Fibroblast of peridontal ligament (primary cell): ENCODE measurements around the gene CPB2.

Experiments
- DNase-seq: peaks from one replicate; pipeline ENCODE4 v3.0.0-alpha.2; 2010; ENCODE audit errors: extremely low read depth

The CPB2 gene

DNA sequence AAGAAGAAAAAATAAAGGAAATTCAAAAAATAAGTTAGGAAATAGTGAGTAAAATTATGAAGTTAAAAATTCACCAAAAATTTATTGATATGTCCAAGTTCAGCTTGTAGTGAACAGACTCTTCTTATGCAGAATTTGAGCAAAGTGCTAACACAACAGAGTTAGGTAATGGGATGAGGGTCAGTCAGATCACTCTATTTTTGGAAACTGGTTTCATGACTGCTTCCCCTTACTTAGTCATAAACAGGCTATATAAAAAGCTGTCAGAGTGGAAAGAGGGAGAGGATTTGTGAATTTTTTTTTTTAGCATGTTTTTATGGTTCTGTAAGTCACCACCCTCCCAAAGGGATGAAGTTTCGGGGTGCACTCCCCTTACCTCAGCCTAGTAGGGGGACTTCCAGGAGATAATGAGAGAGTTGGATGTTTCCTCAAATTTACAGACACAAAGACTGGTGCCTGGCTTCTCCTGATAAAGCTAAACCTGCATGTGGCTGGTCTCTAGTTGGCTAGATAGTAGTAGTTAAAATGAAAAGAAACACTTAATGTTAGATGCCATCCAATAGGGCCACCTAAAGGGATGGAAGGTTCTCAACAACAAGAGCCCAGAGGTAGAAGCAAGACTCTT, 4.5 kb downstream of the CPB2 start:
- no peak for DNase-seq

DNA sequence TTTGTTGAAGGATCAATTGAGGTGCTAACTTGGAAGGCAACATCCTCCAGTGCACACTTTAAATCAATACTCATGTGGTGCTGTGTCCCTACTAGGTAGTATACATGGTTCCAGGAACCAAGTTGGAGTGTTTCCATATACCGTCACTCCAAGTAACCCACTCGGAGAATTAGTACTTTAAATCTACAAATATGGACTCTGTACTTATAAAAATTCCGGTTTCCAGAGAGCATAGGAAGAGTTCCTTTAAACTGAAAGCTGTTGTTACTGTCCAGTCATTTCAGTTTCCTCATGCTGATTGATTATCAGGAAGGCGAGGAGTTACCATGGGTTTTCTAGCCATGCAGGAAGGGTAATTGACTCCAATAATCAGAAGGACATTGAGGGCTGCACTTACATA, 7.2 kb downstream of the CPB2 start:
- no peak for DNase-seq

DNA sequence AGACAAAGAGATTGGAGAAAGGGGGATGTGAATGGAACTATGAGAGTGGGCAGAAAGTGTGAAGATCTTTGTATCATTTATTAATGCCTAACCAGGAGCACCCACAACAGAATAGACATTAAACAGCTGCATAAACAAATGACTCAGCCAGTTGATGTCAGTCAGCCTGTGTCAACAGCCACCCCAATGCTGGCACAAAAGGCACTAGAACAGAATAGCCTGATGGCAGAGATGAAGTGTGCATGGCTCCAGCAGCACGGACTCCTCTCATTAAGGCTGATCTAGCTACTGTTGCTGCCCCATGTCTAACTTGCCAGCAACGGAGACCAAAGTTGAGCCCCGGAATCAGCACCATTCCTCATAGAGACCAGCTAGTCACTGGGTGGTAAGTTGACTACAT, 7.8 kb downstream of the CPB2 start:
- DNase-seq: no peak

DNA sequence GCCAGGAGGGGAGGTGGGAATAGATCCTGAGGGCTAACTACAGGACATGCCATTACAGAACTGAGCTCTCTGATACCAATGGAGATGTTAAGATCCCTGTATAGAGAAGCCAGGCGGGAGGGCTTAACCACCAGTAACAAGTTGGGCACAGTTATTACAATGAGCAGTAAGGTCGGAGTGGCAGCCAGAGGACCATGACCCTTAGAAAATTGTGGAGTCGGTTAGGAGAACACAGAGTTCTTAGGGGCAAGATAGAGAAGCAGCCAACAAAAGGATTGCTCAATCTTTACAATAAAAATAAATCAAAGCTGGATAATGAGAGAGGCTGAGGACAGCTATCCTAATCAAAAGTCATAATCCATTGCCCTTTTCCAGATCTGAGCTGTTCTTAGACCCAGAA, 10.4 kb downstream of the CPB2 start:
- DNase-seq: no peak

DNA sequence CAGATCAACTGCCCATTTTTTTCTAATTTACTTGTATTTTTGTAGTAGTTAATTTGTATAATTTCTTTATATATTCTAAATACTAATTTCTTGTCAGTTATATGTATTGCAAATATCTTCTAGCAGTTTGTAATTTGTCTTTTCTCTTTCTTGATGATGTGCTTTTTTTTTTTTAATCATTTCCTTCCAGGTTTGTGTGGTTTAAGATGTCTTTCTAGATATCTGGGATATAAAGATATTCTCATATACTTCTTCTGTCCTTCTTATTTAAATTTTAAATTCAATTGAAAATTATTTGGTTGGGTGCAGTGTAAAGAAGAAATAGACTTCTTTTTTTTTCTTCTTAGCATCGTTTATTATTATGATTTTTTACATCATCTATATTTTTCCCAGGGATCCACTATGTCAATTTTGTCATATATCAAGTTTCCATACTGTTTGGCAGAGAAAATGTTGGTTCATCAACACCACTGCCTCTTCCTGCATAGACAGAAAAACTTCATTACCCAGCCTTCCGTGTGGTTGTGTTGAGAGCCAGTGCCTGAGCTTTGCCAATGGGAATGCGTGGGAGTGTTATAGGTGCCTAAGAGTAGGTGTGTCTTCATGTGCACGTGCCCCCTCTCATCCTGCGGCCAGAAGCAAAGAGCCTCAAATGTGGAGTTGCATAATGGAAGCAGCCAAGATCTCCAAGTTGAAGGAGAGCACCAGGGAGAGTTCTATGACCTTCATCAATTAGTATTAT, 15.8 kb downstream of the CPB2 start:
- no peak for DNase-seq

DNA sequence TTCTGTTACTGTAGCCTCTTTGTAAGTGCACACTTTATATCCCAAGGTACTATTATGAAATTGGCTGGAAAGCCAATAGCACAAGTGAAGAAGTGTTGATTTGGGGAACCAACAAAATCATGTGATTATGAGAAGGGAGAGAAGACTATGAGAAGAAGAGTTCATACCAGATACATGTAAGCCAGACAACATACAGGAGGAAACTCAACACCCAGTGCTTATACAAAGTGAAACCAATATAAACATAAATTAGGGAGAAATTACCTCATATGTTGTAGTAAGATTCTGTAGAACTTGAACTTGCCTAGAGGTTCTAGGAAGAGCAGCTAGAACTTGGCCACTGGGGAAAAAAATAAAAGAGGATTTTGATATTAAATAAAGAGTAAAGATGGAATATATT, 17.4 kb downstream of the CPB2 start:
- DNase-seq: no peak

DNA sequence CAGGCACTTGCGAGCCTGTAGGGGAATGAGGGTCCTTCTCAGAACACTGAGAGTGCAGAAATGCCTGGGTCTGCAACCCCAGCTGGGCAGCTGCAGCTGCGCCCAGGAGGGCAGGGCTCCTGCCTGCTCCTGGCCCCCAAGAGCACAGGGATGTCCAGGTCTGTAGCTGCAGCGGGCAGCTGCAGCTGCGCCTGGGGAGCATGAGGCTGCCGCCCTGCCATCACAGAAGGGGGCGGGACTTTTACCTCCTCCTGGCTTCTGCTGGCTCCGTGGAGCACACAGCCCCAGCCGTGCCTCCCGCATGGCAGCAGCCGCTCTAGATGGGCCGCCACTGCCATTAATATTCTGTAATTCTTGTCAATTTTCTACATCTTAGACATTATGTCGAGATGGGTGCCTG, 17.8 kb downstream of the CPB2 start:
- no peak for DNase-seq

DNA sequence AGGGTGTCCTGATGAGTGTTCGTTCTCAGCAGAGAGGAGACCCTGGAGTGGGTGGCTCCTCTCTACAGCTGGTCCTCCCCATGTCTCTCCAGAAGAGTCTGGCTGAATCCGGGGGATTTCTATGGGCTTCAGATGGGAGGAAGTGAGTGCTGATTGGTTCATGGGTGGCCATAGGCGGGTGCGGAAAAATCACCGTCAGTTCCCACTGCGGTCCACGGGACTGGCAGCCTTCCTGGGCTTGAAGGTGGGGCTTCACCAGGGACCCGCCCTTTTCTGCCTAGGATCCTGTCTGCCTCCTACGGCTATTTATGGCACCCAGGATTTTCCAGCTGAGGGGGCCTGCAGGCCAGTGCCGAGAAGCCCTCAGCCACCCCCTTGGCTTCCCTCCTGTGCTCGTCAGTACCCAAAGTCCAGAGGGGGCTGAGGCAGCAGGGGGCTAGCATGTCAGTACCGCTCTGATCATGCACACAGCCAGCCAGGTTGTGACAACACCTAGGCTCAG, 18.4 kb downstream of the CPB2 start:
- DNase-seq: no peak

DNA sequence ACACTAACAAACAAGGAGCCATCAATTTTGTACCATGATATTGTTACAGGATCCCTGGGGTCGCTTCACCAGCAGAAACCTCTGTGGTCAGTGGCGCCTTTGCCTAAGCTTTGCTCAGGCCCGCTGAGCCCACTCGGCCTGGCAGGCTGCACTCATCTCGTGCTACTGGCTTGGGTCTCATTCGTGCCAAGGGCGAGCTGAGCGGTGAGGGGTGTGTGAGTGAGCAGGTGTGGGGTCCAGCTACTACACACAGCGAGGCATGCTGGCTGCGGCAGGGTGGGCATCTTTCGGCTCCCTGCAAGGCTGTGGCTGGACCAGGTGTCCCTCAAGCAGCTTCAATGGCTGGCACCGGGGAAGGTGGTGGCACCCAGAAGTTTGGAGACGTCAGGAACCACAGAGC, 19.1 kb downstream of the CPB2 start:
- no peak for DNase-seq

DNA sequence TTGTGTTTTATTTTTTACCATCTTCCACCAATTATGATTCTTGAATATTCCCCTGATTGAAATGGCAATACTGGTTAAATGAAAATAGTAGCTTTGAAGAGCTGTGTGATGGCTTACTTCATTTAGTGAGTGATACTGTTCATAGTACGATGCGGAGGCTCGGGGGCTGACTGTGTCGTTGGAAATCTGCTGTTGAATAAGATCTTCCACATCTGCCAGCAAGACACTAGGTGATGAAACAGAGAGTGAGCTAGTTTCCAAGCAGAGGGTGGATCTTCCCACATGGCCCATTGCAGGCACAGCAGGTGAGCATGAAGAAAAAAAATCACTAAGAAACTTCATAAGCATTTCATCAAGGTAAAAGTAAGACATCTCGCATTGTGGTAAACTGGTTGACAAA, 22.5 kb downstream of the CPB2 start:
- DNase-seq: no peak

DNA sequence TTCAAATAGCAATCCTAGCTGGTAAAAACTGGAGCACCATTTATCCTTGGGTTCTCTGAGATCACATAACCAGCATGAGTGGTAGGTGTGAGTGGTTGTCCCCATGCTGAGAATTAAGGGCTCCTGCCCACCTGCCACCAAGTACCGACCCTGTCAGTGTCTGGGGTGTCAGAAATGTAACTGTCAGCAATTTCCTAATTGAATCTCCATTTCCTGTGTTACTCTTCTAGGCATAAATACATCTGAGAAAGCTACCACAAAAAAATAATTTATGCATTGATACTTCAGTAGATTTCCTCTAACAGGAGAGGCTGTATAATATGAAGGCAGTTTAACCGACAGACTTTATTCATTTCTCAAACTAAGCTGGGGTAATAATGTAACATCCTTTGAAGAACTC, 25.1 kb downstream of the CPB2 start:
- DNase-seq: no peak

DNA sequence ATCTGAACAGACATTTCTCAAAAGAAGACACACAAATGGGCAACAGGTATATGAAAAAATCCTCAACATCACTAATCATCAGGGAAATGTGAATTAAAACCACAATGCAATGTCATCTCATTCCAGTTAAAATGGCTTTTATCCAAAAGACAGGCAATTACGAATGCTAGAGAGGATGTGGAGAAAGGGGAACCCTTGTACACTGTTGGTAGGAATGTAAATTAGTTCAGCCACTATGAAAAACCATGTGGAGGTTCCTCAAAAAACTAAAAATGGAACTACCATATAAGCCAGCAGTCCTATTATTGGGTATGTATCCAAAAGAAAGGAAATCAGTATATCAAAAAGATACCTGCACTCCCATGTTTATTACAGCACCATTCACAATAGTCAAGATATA, 27.6 kb downstream of the CPB2 start:
- DNase-seq: no peak

DNA sequence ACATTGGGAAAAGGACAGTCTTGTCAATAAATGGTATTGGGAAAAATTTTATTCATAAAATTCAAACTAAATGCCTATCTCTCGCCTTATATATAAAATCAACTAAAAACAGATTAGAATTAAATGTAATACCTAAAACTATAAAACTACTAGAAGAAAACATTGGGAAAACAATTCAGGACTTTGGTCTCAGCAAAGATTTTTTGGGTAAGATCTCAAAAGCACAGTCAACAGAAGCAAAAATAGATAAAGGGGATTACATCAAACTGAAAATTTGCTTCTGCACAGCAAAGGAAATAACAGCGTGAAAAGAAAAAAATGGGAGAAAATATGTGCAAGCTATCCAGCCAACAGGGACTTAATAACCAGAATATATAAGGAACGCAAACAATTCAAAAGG, 28.0 kb downstream of the CPB2 start:
- no peak for DNase-seq

DNA sequence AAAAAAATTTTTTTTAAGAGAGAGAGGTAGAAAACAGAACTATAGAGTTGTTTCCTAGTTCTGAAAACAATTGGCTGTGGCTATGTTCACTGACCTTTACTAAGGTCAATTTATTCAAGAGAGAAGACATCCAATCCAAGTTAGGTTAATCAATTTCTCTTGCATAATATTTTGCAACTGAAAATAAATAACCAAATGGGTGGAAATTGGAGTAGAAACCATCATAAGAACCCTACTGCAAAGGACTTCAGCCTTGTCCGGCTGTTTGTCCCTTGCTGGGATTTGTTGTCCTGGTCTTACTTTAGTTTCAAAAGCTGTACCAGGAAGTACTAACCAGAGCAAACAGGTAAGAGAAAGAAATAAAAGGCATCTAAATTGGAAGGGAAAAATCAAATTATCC, 29.0 kb downstream of the CPB2 start:
- DNase-seq: no peak

DNA sequence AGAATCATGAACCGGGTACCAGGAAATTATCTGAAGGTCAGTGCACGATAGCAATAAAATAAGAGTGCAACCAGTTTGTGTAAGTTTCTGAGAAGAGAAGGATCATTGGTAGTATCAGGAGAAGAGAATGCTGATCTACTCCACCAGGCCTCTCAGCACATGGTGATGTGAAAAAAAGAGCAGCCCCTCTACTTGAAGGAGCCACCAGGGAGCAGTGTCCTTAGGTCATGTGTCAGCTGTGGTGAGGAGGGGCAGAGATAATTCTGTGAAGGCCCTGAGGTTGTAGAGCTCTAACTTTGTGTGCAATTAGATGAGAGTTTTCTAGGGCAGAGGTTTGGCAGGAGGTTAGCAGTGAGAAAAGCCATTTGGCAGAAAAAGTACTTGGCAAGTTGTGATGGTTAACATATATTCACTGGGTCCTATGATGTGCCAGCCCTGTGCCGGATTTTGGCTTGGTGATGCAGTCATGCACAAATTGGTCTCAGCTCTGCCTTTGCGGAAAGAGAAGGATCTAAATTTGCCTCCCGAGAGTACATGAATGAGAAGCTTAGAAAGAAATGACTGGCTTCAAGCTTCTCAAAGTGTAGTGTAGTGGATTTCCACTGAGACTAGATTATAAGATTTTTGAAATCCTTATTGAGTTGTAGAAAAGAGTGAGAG, 33.1 kb downstream of the CPB2 start:
- DNase-seq: no peak

DNA sequence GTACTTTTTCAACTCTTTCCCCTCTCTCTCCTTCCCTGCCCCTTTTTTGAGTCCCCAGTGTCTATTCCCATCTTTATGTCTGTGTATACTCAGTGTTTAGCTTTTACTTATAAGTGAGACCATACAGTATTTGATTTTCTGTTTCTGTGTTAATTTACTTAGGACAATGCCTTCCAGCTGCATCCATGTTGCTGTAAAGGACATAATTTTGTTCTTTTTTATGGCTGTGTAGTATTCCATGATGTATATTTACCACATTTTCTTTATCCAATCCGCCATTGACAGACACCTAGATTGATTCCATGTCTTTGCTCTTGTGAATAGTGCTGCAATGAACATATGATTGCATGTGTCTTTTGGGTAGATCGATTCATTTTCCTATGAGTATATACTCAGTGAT, 41.5 kb downstream of the CPB2 start:
- no peak for DNase-seq

DNA sequence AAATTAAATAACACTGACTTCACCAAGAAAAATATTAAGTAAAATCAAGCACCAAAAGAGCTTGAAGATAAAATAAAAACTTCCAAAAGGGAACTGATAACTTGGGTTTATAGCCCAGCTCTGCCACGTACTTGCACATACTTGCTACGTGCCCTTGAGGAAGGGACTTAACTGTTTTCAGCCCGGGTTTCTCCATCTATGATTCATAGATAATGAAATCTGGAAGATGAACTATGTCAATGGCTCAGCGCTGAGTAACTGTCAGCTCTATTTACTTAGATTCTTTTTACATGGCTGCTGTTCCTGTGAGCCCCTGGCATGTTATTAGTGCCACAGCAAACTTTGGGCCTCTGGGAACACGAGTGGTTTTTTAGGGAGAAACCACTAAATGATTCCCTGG, 42.6 kb downstream of the CPB2 start:
- peak; percentile 55 for DNase-seq

DNA sequence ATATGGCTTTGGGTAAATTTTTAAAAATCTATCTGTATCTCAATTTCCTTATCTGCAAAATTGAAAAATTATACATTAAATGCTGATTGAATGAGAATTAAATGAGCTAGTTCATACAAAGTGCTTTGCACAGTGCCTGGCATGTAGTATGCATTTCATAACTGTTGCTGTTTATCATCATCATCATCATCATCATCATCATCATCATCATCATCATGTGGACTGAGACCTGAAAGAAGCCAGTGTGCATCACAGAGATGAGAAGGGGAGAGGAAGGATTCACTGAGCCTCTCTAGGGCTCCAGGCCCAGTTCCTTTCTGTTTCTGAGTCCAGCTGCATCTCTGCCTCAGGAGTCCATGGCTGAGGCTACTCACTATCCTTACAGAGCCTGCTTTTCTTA, 45.4 kb downstream of the CPB2 start:
- DNase-seq: no peak

DNA sequence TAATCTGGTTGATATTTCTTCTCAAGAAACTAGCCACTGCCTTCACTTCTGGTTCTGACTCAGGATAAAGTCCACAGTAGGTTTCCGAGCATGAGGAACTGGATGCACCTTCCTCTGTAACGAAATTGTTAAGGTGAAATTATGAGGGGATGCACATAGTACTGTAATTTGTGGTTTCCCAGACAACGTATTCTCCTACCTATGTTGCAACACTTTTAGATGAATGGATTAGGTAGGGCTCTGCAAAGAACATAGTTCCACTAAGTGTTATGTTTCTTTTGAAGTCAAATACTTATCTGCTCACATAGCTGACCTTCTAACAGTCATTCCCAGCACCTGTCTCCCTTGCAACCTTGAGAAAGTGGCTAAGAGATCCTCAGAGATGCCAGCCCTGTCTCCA, 46.6 kb downstream of the CPB2 start:
- no peak for DNase-seq

DNA sequence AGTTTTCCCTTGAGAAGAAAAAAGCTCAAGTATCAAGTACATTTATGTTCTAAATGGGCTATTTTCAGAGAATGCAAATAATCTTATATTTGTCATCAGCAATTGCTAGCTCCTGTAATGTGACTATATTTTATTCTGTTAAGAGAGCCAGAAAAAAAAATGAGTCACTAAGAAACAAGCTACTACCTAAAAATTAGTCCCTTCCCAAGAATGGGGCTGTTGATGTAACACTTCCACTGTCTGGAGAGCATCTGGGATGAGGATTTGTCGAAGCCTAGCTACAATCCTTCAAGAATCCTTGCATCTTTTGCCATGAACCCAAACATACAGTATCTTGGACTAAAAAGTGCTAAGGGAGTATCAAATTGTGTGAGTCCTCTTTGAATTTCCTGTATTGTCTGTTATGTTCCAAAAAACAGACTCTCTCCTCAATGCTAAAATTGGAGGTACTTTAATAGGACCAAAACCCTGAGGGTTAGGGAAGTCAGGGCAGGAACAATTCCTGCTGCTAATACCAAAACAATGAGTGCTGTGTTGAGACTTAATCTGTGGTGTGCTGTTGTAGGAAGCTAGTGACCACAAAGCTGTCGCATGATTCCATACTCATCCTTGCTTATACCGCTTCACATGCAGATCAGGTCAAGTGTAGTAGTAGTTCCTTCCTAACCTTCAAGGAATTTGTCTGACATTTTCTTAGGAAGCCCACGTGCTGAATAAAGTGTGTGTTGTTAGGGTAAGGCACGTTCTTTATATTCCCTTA, 47.4 kb downstream of the CPB2 start:
- DNase-seq: no peak

DNA sequence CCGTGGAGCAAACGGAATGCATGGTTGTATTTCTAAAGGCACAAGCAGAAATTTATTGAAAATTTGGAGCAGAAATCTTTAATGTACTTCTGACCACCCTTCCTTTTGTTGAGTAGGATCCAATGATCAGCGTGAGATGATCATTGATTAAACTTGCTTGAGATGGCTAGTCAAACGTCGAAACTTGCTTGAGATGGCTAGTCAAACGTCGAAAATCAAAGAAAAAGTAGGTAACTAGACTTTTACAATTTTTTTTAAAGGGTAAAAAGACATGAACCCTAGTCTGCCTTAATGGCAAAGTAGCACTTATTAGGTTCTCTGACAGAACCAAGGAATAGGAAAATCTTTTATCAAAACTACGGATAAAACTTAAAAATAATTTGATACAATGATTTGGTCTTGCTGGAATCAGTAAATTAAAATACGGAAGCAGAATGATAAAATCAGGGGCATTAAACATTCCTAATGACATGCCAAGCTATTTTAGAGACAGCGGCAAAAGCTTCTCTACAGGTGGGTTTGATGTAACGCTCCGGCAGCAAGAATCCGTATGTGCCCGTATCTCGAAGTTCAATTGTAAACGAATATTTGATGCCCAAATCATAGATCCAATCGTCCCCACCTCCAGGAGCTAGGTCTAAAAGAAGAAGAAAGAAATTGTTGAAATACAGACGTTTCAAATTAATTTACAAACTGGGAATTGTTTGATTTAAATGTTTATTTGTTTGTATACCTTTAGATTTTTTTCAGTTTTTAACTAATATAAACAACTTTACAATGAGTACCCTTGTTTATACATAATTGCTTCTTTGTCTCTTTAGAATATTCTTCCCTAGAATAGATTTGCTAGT, 51.4 kb downstream of the CPB2 start:
- DNase-seq: no peak
